SK-N-SH treated with all-trans-retinoic acid at 6 μM for 48 hours (cell line): ENCODE results near the gene TSKS.

Experiments
- ATAC-seq: fragments of 200-7000 bp; cut with Tn5 transposase; 3 replicates; pipeline ENCODE4 v1.9.1; 2020; ENCODE audit warnings: mild to moderate bottlenecking, moderate library complexity
- ARNTL ChIP-seq: fragments of 450-650 bp; formaldehyde crosslinking; IDR thresholded peaks from 2 replicates; pipeline ENCODE4 v1.5.0; 2020; ENCODE audit warnings: low read depth, mild to moderate bottlenecking, moderate library complexity, borderline replicate concordance
- BACH2 ChIP-seq: fragments of 250-450 bp; sonication (Bioruptor Pico); IDR thresholded peaks from 2 replicates; pipeline ENCODE4 v1.9.0; 2021; ENCODE audit warnings: mild to moderate bottlenecking, borderline replicate concordance
- ESRRG ChIP-seq: fragments of 250-450 bp; sonication (Bioruptor Pico); IDR thresholded peaks from 2 replicates; pipeline ENCODE4 v1.6.1; 2021; ENCODE audit warnings: mild to moderate bottlenecking
- GLIS3 ChIP-seq: fragments of 250-450 bp; sonication (Bioruptor Pico); IDR thresholded peaks from 2 replicates; pipeline ENCODE4 v1.5.0; 2020; ENCODE audit warnings: mild to moderate bottlenecking, moderate library complexity
- ISL1 ChIP-seq: fragments of 250-450 bp; sonication (Bioruptor Pico); IDR thresholded peaks from 2 replicates; pipeline ENCODE4 v2.1.2; 2022; ENCODE audit warnings: mild to moderate bottlenecking, moderate library complexity
- OSR1 ChIP-seq: fragments of 250-450 bp; sonication (Bioruptor Pico); IDR thresholded peaks from 2 replicates; pipeline ENCODE4 v1.8.0; 2022; ENCODE audit warnings: moderate library complexity, mild to moderate bottlenecking, inconsistent platforms
- PPARA ChIP-seq: fragments of 250-450 bp; sonication (Bioruptor Pico); IDR thresholded peaks from 2 replicates; pipeline ENCODE4 v1.5.0; 2020; ENCODE audit warnings: mild to moderate bottlenecking, borderline replicate concordance
- RARB ChIP-seq: fragments of 250-450 bp; sonication (Bioruptor Pico); IDR thresholded peaks from 2 replicates; pipeline ENCODE4 v1.8.0; 2021; ENCODE audit warnings: mild to moderate bottlenecking, moderate library complexity
- SNAI2 ChIP-seq: fragments of 250-450 bp; sonication (Bioruptor Pico); IDR thresholded peaks from 2 replicates; pipeline ENCODE4 v1.5.0; 2020; ENCODE audit warnings: mild to moderate bottlenecking, moderate library complexity
- TCF4 ChIP-seq: fragments of 250-450 bp; sonication (Bioruptor Pico); IDR thresholded peaks from 2 replicates; pipeline ENCODE4 v1.8.0; 2021; ENCODE audit warnings: mild to moderate bottlenecking, moderate library complexity, borderline replicate concordance
- TOX ChIP-seq: fragments of 250-450 bp; sonication (Bioruptor Pico); IDR thresholded peaks from 2 replicates; pipeline ENCODE4 v1.8.0; 2021; ENCODE audit warnings: mild to moderate bottlenecking, moderate library complexity, borderline replicate concordance
- ZC3H10 ChIP-seq: fragments of 250-450 bp; sonication (Bioruptor Pico); IDR thresholded peaks from 2 replicates; pipeline ENCODE4 v1.5.1; 2021; ENCODE audit warnings: mild to moderate bottlenecking, moderate library complexity
- ZFP3 ChIP-seq: fragments of 250-450 bp; sonication (Bioruptor Pico); IDR thresholded peaks from 2 replicates; pipeline ENCODE4 v1.5.0; 2020; ENCODE audit warnings: mild to moderate bottlenecking, moderate library complexity
- ZFP30 ChIP-seq: fragments of 450-650 bp; formaldehyde crosslinking; IDR thresholded peaks from 2 replicates; pipeline ENCODE4 v1.5.0; 2022; ENCODE audit warnings: mild to moderate bottlenecking, moderate library complexity
- ZNF565 ChIP-seq: fragments of 450-650 bp; formaldehyde crosslinking; conservative IDR thresholded peaks from 2 replicates; pipeline ENCODE4 v1.5.0; 2020; ENCODE audit warnings: low read depth, mild to moderate bottlenecking, moderate library complexity
- ZNF70 ChIP-seq: fragments of 450-650 bp; formaldehyde crosslinking; IDR thresholded peaks from 2 replicates; pipeline ENCODE4 v1.5.0; 2020; ENCODE audit warnings: mild to moderate bottlenecking, moderate library complexity
- ZNF8 ChIP-seq: fragments of 450-650 bp; formaldehyde crosslinking; IDR thresholded peaks from 2 replicates; pipeline ENCODE4 v1.5.0; 2020; ENCODE audit warnings: mild to moderate bottlenecking, moderate library complexity
- TF ChIP-seq, protein P1 (sequence below): fragments of 250-450 bp; sonication (Bioruptor Pico); IDR thresholded peaks from 2 replicates; pipeline ENCODE4 v1.5.0; 2020; ENCODE audit warnings: mild to moderate bottlenecking, moderate library complexity
- TF ChIP-seq, protein P2 (sequence below): fragments of 250-450 bp; sonication (Bioruptor Pico); IDR thresholded peaks from 2 replicates; pipeline ENCODE4 v1.8.0; 2021; ENCODE audit warnings: low read depth, mild to moderate bottlenecking, moderate library complexity, borderline replicate concordance
- TF ChIP-seq, protein P3 (sequence below): fragments of 250-450 bp; sonication (Bioruptor Pico); IDR thresholded peaks from 2 replicates; pipeline ENCODE4 v1.8.0; 2020; ENCODE audit warnings: mild to moderate bottlenecking, moderate library complexity, borderline replicate concordance
- TF ChIP-seq, protein P4 (sequence below): fragments of 250-450 bp; sonication (Bioruptor Pico); IDR thresholded peaks from 2 replicates; pipeline ENCODE4 v1.5.1; 2021; ENCODE audit warnings: mild to moderate bottlenecking, moderate library complexity
- TF ChIP-seq, protein P5 (sequence below): fragments of 250-450 bp; sonication (Bioruptor Pico); IDR thresholded peaks from 2 replicates; pipeline ENCODE4 v1.5.1; 2020; ENCODE audit warnings: low read depth, mild to moderate bottlenecking, moderate library complexity

Gene TSKS

DNA sequence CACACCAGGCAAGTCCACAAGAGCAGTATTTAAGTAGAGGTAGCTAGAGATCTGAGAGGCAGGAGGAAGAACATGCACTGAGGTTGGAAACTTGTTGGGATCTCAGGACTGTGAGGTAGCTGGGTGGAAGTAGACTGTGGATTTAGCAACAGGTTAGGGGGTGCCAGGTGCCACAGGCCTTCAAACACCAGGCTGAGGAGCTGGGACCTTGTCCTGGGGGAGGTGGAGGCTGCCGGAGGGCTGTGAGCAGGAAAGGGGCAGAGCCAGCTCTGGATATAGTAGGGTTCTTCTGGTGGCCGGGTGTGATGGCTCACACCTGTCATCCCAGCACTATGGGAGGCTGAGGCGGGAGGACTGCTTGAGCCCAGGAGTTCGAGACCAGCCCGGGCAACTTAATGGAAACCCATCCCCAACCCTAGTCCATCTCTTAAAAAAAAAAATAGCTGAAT is 46.9 kb upstream of the TSKS start:
- ATAC-seq, result no peak
- no peak for TF ChIP-seq ZFP30 (CRISPR knock-in tag)
- TF ChIP-seq ESRRG (CRISPR knock-in tag), result no peak
- TF ChIP-seq, protein P1, sequence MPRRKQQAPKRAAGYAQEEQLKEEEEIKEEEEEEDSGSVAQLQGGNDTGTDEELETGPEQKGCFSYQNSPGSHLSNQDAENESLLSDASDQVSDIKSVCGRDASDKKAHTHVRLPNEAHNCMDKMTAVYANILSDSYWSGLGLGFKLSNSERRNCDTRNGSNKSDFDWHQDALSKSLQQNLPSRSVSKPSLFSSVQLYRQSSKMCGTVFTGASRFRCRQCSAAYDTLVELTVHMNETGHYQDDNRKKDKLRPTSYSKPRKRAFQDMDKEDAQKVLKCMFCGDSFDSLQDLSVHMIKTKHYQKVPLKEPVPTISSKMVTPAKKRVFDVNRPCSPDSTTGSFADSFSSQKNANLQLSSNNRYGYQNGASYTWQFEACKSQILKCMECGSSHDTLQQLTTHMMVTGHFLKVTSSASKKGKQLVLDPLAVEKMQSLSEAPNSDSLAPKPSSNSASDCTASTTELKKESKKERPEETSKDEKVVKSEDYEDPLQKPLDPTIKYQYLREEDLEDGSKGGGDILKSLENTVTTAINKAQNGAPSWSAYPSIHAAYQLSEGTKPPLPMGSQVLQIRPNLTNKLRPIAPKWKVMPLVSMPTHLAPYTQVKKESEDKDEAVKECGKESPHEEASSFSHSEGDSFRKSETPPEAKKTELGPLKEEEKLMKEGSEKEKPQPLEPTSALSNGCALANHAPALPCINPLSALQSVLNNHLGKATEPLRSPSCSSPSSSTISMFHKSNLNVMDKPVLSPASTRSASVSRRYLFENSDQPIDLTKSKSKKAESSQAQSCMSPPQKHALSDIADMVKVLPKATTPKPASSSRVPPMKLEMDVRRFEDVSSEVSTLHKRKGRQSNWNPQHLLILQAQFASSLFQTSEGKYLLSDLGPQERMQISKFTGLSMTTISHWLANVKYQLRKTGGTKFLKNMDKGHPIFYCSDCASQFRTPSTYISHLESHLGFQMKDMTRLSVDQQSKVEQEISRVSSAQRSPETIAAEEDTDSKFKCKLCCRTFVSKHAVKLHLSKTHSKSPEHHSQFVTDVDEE (CRISPR knock-in tag), result no peak
- no peak for TF ChIP-seq TCF4 (CRISPR knock-in tag)
- TF ChIP-seq GLIS3 (CRISPR knock-in tag), result no peak
- no peak for TF ChIP-seq ZNF565 (CRISPR knock-in tag)
- no peak for TF ChIP-seq BACH2 (CRISPR knock-in tag)
- TF ChIP-seq ARNTL (CRISPR knock-in tag), result no peak
- TF ChIP-seq ISL1 (CRISPR knock-in tag), result no peak
- TF ChIP-seq ZFP3, result no peak
- TF ChIP-seq, protein P2, sequence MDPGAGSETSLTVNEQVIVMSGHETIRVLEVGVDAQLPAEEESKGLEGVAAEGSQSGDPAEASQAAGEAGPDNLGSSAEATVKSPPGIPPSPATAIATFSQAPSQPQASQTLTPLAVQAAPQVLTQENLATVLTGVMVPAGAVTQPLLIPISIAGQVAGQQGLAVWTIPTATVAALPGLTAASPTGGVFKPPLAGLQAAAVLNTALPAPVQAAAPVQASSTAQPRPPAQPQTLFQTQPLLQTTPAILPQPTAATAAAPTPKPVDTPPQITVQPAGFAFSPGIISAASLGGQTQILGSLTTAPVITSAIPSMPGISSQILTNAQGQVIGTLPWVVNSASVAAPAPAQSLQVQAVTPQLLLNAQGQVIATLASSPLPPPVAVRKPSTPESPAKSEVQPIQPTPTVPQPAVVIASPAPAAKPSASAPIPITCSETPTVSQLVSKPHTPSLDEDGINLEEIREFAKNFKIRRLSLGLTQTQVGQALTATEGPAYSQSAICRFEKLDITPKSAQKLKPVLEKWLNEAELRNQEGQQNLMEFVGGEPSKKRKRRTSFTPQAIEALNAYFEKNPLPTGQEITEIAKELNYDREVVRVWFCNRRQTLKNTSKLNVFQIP (CRISPR knock-in tag), result no peak
- TF ChIP-seq SNAI2 (CRISPR knock-in tag), result no peak
- TF ChIP-seq, protein P3, sequence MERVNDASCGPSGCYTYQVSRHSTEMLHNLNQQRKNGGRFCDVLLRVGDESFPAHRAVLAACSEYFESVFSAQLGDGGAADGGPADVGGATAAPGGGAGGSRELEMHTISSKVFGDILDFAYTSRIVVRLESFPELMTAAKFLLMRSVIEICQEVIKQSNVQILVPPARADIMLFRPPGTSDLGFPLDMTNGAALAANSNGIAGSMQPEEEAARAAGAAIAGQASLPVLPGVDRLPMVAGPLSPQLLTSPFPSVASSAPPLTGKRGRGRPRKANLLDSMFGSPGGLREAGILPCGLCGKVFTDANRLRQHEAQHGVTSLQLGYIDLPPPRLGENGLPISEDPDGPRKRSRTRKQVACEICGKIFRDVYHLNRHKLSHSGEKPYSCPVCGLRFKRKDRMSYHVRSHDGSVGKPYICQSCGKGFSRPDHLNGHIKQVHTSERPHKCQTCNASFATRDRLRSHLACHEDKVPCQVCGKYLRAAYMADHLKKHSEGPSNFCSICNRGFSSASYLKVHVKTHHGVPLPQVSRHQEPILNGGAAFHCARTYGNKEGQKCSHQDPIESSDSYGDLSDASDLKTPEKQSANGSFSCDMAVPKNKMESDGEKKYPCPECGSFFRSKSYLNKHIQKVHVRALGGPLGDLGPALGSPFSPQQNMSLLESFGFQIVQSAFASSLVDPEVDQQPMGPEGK, result no peak
- no peak for TF ChIP-seq RARB (CRISPR knock-in tag)
- TF ChIP-seq ZNF70 (CRISPR knock-in tag), result no peak
- no peak for TF ChIP-seq ZC3H10 (CRISPR knock-in tag)
- TF ChIP-seq, protein P4, sequence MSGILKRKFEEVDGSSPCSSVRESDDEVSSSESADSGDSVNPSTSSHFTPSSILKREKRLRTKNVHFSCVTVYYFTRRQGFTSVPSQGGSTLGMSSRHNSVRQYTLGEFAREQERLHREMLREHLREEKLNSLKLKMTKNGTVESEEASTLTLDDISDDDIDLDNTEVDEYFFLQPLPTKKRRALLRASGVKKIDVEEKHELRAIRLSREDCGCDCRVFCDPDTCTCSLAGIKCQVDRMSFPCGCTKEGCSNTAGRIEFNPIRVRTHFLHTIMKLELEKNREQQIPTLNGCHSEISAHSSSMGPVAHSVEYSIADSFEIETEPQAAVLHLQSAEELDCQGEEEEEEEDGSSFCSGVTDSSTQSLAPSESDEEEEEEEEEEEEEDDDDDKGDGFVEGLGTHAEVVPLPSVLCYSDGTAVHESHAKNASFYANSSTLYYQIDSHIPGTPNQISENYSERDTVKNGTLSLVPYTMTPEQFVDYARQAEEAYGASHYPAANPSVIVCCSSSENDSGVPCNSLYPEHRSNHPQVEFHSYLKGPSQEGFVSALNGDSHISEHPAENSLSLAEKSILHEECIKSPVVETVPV (CRISPR knock-in tag), result no peak
- TF ChIP-seq OSR1 (CRISPR knock-in tag), result no peak
- no peak for TF ChIP-seq PPARA (CRISPR knock-in tag)

DNA sequence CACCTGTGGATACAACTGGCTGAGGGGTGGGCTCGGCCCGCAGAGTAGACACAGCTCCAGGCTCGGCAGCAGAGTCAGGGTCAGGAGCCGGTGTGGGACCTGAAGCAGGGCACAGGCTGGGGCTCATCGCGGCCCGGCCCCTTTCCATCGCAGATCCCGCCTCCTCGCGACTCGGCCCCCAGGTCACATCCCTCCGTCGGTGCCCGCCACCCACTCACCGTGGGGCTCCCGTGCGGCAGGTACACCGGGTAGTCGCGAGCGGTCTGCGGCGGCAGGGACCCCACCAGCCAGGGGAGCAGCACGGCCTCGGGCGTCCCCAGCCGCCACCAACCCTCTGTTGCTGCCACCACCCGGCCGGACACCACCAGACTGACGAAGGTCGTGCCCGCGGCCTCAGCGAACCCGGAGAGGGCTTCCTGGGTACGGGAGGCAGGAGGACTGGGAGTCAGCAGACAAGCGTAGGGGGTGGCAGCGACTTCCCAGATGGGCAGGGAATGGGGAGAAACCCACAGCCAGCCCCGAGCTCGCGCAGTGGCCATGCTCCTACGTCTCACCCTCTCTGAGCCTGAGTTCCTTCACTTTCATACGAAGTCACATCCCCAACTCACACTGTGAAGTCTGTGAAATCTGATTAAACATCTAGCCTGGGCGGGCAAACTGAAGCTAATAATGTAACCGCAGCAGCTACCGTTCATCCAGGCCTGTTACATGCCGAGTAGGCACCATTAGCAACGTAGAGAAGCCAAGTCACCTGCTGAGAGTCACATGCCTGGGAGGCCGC is 46.2 kb upstream of the TSKS start:
- ATAC-seq, result peak; percentile 47
- TF ChIP-seq ESRRG (CRISPR knock-in tag) (no peak), GLIS3 (CRISPR knock-in tag) (no peak), TCF4 (CRISPR knock-in tag) (no peak), TOX (no peak), OSR1 (CRISPR knock-in tag) (no peak), ZNF565 (CRISPR knock-in tag) (no peak), RARB (CRISPR knock-in tag) (no peak), SNAI2 (CRISPR knock-in tag) (no peak), ZFP30 (CRISPR knock-in tag) (no peak), ZC3H10 (CRISPR knock-in tag) (no peak), ZNF8 (no peak), PPARA (CRISPR knock-in tag) (no peak), ZFP3 (no peak)
- TF ChIP-seq, protein P2 (CRISPR knock-in tag), result no peak
- TF ChIP-seq, protein P4 (CRISPR knock-in tag), result no peak
- TF ChIP-seq, protein P5, sequence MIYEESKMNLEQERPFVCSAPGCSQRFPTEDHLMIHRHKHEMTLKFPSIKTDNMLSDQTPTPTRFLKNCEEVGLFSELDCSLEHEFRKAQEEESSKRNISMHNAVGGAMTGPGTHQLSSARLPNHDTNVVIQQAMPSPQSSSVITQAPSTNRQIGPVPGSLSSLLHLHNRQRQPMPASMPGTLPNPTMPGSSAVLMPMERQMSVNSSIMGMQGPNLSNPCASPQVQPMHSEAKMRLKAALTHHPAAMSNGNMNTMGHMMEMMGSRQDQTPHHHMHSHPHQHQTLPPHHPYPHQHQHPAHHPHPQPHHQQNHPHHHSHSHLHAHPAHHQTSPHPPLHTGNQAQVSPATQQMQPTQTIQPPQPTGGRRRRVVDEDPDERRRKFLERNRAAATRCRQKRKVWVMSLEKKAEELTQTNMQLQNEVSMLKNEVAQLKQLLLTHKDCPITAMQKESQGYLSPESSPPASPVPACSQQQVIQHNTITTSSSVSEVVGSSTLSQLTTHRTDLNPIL (CRISPR knock-in tag), result no peak
- TF ChIP-seq, protein P1 (CRISPR knock-in tag), result no peak
